NCI-H524 treated with DMSO at 0.1 percent for 48 hours (cell line): ENCODE data around the gene KLHL10.

Source experiments
- DNase-seq: peaks from one replicate; lab custom pipeline; 2025; lab: John Stamatoyannopoulos, UW

Gene KLHL10

GRCh38 chr17:41895617-41896016, 58.0 kb downstream of the KLHL10 start:
- no peak for DNase-seq

- no peak for DNase-seq
These were observed 59.1 kb downstream of the KLHL10 start for GRCh38 chr17:41896726-41897125.
